8988T (cell line): ENCODE data around the gene SDC4.

ENCODE experiments used
- DNase-seq: peaks from one replicate; pipeline ENCODE4 v3.0.0; 2011

The SDC4 gene, protein sequence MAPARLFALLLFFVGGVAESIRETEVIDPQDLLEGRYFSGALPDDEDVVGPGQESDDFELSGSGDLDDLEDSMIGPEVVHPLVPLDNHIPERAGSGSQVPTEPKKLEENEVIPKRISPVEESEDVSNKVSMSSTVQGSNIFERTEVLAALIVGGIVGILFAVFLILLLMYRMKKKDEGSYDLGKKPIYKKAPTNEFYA

DNA sequence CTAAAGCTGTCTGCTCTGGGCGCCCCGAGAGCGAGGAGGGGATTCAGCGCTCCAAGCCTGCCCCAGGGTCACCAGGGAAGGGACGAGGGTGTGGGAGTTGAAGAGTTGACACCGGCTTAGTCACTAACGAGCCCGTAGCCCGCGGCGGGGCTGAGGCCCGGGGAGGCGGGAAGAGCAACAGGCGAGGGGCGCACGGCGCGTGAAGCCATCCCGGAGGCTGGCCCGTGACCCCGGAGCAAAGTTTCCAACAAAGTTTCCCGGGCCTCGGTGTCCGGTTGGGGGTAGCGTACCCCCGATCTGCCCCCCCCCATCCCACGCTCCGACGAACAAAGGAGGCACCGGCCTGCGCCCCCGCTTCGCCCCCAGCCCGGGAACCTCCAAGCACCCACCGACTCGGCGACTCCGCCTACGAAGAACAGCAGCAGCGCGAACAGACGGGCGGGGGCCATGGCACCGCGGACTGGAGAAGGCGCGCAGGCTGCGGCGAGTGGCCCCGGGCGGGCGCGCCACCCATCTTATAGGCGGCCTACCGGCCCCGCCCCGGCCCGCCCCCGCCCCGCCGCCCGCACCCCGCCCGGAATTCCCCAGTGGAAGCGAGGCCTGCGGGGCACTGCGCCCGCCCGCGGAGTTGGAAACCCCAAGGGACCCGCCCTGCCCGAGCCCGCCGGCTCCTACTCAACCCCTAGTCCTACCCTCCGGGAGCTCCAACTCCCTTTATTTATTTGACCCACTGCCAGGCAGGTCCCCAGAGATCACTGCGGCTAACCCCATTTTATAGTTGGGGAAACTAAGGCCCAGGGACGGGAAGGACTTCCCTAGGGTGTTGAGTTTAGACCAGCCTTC is at the start of gene SDC4:
Gene SDC4 (minus strand): TSS at position 489 of the 843 bp plus-strand sequence. CDS start 40 bp downstream, at position 449.
- DNase-seq = peak; percentile 77

DNA sequence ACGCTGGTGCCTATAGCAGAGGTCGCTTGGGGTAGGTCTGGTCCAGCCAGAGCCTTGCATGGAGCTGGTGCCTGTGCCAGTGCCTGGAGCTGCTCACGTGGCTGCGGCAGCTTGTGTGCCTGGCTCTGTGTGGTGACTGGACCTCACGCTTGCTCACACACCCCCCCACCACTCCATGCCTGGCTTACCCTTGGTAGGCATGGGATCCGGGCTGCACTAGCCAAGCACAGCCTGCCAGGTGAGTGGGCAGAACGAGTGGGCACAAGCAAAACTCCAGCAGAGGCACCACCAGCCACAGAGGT is 46.8 kb upstream of the SDC4 start:
- no peak for DNase-seq

DNA sequence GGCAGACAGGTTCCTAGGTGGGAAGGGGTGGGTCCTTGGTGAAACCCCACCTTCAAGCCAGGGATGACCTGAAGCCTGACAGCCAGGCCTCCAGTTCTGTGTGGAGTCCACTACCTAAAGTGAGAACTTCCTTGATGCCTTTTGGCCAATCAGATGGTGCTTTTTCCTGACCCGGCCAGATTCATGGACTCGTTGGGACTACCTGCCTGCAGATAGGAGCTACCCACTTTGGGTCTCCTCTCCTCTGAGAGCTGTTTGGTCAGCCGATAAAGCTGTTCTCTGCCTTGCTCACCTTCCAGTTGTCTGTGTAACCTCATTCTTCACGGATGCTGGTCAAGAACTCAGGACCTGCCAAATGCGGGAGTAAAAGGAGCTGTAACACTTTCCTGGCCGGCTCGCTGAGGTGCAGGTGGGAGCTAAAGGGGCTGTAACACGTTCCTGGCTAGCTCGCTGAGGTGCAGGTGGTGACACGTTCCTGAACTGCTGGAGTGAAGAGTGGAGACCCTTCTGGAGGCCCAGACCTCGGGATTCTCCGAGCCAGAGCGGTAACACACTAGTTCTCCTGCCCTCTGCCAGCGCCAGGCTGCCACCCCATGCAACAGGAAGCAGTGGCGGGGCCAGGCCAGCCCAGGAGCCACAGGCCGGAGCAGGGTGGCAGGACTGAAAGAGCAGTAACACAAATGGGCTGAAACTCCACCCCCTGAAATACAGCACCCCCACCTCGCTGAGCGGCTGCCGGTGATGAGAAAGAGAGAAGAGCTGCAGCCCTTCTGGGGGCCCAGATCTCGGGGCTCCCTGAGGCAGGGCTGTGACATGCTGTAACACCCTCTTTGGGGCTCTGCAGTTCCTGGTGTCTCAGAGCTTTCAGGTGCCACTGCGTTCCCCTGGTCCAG is 46.2 kb upstream of the SDC4 start:
- no peak for DNase-seq

DNA sequence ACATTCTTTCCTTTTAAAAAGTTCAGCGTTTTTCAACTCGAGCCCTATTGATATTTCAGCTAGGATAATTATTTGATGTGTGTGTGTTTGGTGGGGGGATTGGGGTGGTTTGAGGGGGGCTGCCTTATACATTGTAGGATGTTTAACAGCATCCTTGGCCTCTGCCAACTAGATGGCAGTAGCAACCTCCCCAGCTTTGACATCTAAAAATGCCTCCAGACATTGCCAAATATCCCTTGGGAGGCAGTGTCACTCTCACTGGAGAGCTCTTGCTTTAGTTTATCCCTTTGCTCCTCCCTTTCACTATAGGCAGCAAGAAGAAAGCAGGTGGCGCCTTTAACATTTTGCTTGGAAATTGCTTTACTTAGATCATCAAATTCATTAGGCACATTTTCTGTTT is 44.5 kb upstream of the SDC4 start:
- DNase-seq = no peak

DNA sequence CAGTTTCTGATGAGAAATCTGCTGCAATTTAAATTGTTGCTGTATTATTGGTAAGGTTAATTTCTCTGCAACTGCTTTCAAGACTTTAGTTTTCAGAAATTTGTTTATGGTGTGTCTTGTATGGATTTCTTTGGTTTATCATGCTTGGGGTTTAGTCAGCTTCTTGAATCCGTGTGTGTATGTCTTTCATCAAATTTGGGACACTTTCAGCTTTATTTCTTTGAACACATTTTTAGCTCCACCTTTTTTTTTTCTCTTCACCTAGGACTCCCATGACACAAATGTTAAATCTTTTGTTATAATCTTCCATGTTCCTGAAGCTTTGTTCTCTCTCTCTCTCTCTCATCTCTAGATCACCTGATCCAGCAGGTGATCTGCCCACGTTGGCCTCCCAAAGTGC is 43.3 kb upstream of the SDC4 start:
- DNase-seq = no peak

DNA sequence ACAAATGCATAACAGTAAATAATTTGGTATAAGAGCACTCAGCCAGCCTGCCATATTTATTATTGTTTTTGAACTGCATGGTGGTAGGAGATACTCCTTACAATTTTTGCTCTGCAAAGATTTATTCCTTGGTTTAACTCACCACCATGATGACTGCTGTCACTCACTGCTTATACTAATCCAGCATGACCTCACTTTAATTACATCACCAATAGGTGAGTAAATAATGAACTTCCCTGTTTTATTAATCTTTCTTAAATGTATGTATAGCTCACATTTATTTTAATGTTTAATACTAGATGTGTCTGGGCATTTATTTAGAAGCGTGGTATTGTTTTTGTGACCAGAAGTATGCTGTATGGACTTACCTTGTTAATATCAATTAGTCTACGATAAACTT is 42.7 kb upstream of the SDC4 start:
- DNase-seq = no peak

DNA sequence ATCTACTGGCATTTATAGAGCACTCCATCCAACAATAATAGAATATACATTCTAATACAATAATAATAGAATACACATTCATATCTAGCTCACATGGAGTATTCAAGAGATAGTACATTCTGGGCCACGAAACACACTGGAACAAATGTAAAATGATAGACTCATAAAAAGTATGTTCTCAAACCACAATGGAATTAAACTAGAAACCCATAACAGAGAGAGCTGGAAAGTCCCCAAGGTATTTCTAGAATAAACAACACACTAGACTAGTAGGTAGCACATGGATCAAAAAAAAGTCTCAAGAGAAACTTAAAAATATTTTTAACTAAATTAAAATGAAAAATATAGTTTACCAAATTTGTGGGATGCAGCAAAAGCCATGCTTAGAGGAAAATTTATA is 39.0 kb upstream of the SDC4 start:
- no peak for DNase-seq

DNA sequence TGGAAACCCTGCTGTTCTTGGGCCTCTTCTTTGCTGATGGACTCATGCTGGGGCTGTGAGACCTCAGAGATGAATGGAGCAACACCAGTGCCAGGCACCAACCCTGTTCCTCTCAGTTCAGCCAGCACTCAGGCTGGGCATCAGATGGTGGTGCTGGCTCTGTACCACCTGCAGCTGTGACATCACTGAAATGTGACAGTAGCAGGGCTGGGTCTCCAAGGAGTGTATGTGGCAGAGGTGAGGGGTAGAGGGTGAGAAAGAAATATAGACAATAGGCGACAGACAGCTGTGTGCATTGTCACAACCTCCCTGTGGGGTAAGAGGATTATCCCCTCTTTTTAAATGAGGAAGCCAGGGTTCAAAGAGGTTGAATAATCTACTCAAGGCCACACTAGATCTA is 30.0 kb upstream of the SDC4 start, which contains the start of gene TP53TG5:
Gene TP53TG5 (minus strand): TSS at position 135 of the 400 bp plus-strand sequence. CDS start 89 bp downstream, at position 46.
- DNase-seq = no peak

DNA sequence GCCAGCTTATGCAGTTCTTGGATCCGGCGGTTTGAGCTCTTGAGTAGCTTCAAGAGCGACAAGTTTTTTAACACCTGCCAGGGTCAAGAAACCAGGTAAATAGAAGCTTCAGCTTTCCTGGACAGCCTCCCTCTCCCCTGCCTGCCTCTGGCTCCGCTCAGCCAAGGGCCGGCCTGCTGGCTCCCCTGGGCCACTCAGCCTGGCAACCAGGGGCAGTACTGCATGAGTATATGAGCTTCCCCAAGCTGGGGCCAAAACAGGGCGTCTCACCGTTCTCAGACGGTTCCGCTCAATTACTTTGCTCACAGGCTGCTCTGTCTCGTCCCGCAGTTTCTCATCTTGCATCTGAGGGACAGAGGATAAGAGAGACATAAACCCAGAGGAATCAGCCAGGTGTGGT is 29.0 kb upstream of the SDC4 start:
- no peak for DNase-seq

DNA sequence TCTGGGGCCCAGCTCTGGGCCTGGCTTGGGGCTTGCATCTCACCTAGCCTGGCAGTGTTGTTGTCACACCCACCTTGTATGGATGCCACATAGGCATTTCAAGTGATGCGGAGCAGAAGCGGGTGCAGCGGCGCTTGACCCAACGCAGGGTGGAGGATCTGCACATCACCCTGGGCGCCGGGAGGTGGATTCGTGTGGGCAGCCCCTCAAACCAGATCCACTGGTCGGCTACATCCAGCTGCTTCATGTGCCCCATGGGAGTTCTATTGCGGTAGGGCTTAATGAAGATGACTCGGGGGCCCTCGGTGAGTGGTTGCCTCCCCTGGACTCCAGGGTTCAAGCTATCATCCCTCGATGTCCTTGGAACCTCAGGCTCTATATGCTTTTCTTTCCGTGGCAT is 26.7 kb upstream of the SDC4 start:
- DNase-seq = no peak

DNA sequence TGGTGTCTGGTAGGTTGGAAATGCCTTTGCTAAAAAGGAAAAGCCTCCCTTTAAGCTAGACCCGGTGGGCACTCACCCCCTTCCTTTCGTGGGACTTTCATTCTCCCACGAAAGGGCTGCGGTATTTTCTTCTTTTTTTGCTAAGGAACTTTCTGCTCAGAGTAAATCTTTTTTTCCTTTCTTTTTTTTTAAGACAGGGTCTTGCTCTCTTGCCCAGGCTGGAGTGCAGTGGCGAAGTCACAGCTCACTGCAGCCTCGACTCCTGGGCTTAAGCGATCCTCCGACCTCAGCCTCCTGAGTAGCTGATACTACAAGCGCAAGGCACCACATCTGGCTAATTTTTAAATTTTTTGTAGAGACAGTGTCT is 25.9 kb upstream of the SDC4 start:
- DNase-seq = no peak

DNA sequence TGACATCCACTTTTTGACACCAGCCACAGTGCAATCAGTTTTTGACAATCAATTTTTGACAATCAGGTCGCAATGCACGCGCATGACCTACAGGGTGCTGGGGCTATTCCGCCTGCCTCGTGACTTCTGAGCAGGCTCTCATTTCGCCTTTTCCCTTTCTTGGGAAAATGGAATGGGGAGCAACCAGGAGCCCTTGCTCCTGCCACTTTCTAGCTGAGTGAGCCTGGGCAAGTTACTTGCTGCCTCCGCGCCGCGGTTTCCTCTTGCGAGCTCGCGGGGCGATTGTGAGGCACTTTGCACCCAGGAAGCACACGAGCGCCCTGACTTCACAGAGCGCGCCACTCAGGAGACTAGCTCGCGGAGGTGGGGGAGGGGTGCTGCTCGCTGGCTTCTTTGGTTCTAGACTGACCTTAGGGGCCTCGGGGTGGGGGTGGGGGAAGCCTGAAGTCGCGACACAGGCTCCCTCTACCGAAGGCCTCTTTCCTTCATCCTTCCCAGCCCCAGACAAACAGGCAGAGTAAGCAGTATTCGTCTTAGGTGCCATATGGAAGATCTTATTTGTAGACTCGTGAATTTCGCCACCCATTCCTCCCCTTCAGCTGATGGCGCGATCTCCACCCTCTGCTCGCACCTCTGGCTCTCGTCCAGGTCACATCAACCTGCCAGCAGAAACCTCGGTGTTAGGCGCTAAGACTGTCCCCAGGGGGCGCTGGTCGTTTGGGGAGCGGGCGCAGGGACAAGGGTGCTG is 25.3 kb upstream of the SDC4 start:
- peak; percentile 75 for DNase-seq

DNA sequence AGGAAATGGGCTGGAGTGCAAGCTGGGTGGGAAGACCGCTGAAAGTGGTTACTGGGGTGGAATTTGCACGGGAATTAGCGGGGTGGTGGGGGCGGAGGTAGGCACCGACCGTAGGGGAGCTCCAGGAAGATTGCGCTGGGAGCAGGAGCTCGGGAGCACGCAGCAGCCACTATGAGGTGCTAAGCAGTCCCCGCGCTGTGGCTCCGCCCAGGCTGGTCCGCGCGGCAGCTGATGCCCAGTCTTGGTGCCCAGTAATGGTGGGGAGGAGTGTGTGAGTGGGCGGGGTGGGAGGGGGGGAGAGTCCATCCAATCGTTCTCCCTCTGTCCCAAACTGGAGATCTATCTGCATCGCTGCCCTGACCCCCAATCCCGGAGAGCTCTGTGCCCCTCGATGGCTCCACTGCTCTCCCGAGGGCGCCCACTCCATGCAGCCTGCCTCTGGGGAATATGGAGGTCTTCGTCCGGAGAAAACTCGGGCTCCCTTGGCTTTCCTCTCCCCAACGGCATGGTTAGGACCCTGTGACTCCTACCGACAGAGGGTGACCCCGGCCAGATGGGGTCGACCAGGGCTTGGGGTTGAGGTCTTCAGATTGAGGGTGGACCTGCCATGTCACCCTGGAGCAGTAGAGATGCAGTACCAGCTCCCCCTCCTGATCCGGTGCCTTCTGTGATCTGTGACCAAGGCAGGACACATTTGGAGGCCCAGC is 24.6 kb upstream of the SDC4 start:
- DNase-seq = no peak

DNA sequence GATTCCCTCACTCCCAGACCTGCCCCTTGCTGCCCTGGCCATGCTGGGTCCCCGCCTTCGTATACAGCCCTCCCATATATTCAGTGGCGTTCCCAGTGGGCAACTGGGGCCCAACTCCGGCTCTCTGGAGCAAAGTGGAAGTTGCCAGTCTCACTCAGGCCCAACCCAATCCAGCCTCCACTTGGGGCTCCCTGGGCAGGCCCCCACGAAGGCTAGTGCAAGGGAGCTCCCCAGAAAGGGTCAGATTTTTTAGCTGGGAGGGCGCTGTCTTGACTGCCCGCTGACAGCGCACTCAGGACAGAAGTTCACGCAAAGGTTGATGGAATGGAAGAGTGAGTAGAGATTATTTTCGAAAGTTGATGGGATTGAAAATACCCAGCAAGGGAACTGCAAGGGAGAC is 24.0 kb upstream of the SDC4 start:
- DNase-seq = no peak

DNA sequence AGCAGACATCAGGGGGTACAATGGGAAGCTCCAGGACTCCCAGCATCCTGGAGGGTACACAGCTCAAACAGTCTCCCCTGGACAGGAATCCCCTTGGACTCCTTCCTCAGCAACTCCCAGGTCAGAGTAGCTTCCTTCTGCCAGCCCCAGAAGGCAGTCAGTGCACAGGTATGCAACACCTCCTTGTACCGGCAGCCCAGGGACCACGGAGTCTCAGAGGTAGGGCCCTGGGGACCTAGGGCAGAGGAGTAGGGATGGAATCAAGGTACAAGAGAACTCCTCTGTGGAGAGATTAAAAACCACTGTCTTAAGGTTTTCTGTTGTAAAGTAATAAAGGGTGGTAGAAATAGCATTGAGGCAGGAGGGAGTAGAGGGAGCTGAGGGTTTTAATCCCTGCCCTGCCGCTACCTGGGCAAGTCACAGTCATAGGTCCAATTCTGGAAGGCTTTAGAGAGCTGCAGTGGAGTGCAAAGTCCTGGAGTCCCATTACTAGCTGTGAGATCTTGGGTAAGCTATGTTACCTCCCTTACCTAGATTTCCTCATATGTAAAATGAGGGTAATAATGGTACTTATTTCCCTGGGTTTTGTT is 22.4 kb upstream of the SDC4 start:
- DNase-seq = no peak

DNA sequence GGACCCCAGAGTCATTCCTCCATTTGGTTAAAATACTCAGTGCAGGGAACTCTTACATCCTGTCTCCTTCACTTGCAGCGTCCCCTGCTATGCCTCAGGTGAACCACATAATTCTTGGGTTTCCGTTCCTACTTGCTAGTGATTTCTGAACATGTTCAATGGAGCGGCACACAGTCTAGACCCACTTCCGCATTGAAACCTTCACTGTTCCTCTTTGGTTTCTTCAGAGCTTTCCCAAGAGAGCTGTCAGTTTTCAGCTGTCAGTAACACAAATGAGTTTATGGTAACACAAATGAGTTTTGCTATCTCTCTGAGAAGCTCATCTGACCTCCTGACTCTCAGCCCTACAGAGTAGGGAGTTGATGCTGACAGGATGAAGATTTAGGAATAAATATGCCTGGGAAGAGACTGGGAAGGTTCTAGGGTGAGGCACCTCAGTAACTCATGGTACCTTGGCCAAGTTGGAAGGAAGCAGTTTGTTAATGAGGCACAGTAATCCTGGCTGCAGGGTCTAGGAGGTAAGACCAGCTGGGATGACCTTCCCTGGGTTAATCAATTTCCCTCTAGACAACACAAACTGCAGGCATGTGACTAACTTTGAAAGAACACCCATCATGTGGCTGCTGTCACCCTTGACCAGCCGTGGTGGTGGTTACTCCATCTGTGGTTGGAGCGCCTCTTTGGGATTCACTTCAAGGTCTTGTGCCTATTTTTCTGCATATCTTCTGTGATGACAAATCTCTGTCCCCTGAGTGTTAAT is 20.2 kb upstream of the SDC4 start:
- DNase-seq = no peak

DNA sequence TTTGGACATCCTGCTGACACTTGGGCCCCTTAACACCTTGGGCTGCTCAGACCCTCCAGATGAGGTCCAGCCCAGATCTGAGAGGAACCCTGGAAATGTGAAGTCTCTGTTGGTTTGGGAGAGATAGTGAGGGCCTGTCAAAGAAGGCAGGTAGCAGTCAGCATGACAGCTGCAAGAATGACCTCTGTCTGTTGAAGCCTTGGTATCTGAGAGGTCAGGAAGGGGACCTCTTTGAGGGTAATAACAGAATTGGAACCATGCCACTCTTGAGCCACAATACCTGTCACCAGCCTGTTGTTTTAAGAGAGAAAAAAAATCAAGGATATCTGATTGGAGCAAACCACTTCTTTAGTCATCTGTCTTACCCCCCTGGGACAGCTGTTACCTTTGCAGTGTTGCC is 18.9 kb upstream of the SDC4 start:
- no peak for DNase-seq

DNA sequence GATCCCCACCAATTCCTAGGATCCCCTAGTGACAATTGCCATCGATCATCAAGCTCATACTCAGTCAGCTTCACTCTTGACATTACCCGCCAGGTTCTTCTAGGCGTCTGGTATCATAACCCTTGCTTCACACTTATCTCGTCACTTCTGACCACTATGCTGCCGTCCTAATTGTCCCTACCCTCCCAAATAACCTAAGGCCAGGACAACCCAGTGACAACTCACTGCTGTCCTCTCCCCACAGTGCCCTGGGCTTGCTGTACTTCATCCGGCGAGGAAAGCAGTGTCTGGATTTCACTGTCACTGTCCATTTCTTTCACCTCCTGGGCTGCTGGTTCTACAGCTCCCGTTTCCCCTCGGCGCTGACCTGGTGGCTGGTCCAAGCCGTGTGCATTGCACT is 18.4 kb upstream of the SDC4 start:
- no peak for DNase-seq

DNA sequence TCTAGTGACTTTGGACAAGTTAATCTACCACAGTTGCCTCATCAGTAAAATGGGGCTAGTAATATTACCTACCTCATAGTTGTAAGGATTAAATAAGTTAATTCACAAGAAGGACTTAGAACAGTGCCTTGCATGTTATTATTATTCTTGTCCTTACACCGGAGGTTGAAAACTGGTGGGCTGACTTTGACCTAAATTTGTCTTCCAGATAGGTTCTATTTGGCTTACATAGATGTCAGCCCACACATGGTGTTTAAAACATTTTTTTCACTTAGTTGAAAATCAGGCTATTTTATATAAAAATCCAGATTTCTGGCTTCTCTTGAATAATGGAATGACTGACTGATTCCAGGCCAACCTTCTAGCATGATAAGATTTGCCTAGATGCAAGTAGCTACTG is 18.0 kb upstream of the SDC4 start:
- DNase-seq = no peak

DNA sequence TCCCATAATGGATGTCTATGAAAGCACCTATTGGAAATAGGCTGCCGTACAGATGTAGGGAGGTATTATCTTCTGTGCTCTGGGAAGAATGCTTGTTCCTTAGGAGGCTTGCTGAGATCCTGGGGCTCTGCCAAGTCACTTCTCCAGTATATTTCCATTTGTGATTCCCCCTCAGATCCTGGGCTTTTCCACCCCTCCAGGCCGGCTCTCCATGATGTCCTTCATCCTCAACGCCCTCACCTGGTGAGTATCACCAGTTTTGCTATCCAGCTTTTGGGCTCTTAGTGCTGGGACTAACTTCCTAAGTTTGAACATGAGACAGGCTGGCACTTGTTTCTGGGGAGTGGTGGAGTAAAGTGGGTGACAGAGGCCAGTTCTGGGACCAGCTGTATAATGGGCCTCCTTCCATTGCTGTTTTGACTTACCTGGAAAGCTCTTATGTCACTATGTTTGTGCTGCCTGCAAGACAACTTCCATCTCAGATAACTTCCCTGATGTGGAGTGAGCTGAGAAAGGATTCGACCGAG is 17.3 kb upstream of the SDC4 start:
- no peak for DNase-seq
